H1 (cell line): ENCODE data around the gene RERE. TPM values are rescaled to one million over a fixed set of nuclear protein-coding genes. Genes with fewer than 3 reads are reported as not detected.

Source experiments
- CTCF ChIA-PET: fragments of 300-600 bp; sonication (Branson Sonifier 250); formaldehyde crosslinking; loops from one replicate; lab custom pipeline; 2021; ENCODE audit not compliant: partially characterized antibody; lab: Charles Lee
- POLR2A ChIA-PET: fragments of 300-600 bp; sonication (Branson Sonifier 250); formaldehyde crosslinking; loops from one replicate; lab custom pipeline; 2021; ENCODE audit warnings: inconsistent platforms; ENCODE audit not compliant: partially characterized antibody; lab: Charles Lee
- DNase-seq, 2 experiments: peaks; one replicate each; pipeline versions ENCODE4 v3.0.0 to v3.0.0-alpha.2; 2010 to 2022; ENCODE audit warnings: low spot score in 2 of 2, low read depth in 1 of 2, mixed read lengths in 1 of 2
- FAIRE-seq: peaks from 2 replicates; lab custom pipeline; 2011; peaks lifted over from hg19 to GRCh38; lab: Jason Lieb, UNC
- H2AFZ ChIP-seq: 2 replicates; pipeline ENCODE4 v1.8.1; 2012; ENCODE audit warnings: low read length, inconsistent platforms
- H2AK5ac ChIP-seq: 2 replicates; pipeline ENCODE4 v1.6.1; 2013; ENCODE audit warnings: low read depth, low read length
- H2BK120ac ChIP-seq: replicated peaks from 2 replicates; pipeline ENCODE3; 2013; ENCODE audit warnings: low read depth, low read length, inconsistent platforms
- H2BK12ac ChIP-seq: 2 replicates; pipeline ENCODE4 v1.6.1; 2013; ENCODE audit warnings: low read depth, low read length
- H2BK15ac ChIP-seq: 2 replicates; pipeline ENCODE4 v1.6.1; 2013; ENCODE audit warnings: low read length
- H2BK20ac ChIP-seq: 2 replicates; pipeline ENCODE4 v1.6.1; 2013; ENCODE audit warnings: low read length
- H2BK5ac ChIP-seq: 2 replicates; pipeline ENCODE4 v1.6.1; 2013; ENCODE audit warnings: low read depth, low read length
- H3K14ac ChIP-seq: 2 replicates; pipeline ENCODE4 v1.6.1; 2013; ENCODE audit warnings: inconsistent platforms; ENCODE audit not compliant: insufficient read length
- H3K18ac ChIP-seq: 2 replicates; pipeline ENCODE4 v1.6.1; 2013; ENCODE audit warnings: low read length; ENCODE audit errors: extremely low read depth
- H3K23ac ChIP-seq: 2 replicates; pipeline ENCODE4 v1.6.1; 2013; ENCODE audit warnings: inconsistent platforms; ENCODE audit not compliant: insufficient read length
- H3K23me2 ChIP-seq: 2 replicates; pipeline ENCODE4 v1.6.1; 2013; ENCODE audit warnings: low read depth, low read length
- H3K27ac ChIP-seq: 2 replicates; pipeline ENCODE4 v1.6.1; 2011; ENCODE audit warnings: low read depth, low read length, inconsistent platforms
- H3K27me3 ChIP-seq, 4 experiments: replicated peaks in 1 of 4; 1 replicate in 1 of 4; 2 replicates in 3 of 4; pipeline versions ENCODE4 v1.6.1 to v1.8.1; 2011 to 2013; ENCODE audit warnings: low read length in 3 of 4, mild to moderate bottlenecking in 3 of 4, inconsistent platforms in 2 of 4, mixed read lengths in 2 of 4, moderate library complexity in 1 of 4; ENCODE audit not compliant: control insufficient read depth in 3 of 4, insufficient read depth in 3 of 4; ENCODE audit errors: extremely low read depth in 1 of 4
- H3K36me3 ChIP-seq, 4 experiments: 2 replicates each; pipeline versions ENCODE4 v1.6.1 to v1.8.1; 2011 to 2013; ENCODE audit warnings: mild to moderate bottlenecking in 4 of 4, low read length in 3 of 4, moderate library complexity in 2 of 4, control low read depth in 1 of 4, inconsistent platforms in 1 of 4; ENCODE audit not compliant: insufficient read depth in 4 of 4, control insufficient read depth in 2 of 4
- H3K4ac ChIP-seq: replicated peaks from 2 replicates; pipeline ENCODE3; 2013; ENCODE audit warnings: low read length, low read depth, mixed read lengths, inconsistent platforms; ENCODE audit not compliant: insufficient read length
- H3K4me1 ChIP-seq, 4 experiments: replicated peaks in 1 of 4; 1 replicate in 1 of 4; 2 replicates in 3 of 4; pipeline versions ENCODE4 v1.6.1 to v1.8.1; 2011 to 2013; ENCODE audit warnings: low read length in 3 of 4, inconsistent platforms in 2 of 4, mixed read lengths in 1 of 4; ENCODE audit not compliant: insufficient read depth in 4 of 4, control insufficient read depth in 3 of 4
- H3K4me2 ChIP-seq, 2 experiments: 2 replicates each; pipeline versions ENCODE4 v1.6.1 to v1.8.1; 2011 to 2013; ENCODE audit warnings: low read depth in 2 of 2, low read length in 2 of 2, control low read depth in 1 of 2, inconsistent platforms in 1 of 2, mild to moderate bottlenecking in 1 of 2; ENCODE audit not compliant: insufficient read depth in 1 of 2
- H3K4me3 ChIP-seq, 4 experiments: fragments of 200-600, 300-600 bp in 1 of 4; sonication (generic), shearing (Covaris generic), sonication (Bioruptor Twin) in 1 of 4; 2 replicates each; pipeline versions ENCODE4 v1.5.1 to v1.8.1; 2011 to 2016; ENCODE audit warnings: low read length in 4 of 4, low read depth in 3 of 4, control low read depth in 2 of 4, inconsistent platforms in 2 of 4, mild to moderate bottlenecking in 2 of 4, mixed read lengths in 1 of 4, moderate library complexity in 1 of 4; ENCODE audit not compliant: insufficient read depth in 2 of 4; ENCODE audit errors: extremely low read depth in 1 of 4
- H3K56ac ChIP-seq: replicated peaks from 2 replicates; pipeline ENCODE3; 2013; ENCODE audit warnings: low read depth, mild to moderate bottlenecking, mixed read lengths, low read length, inconsistent platforms; ENCODE audit not compliant: insufficient read length
- H3K79me1 ChIP-seq: 2 replicates; pipeline ENCODE4 v1.6.1; 2013; ENCODE audit warnings: low read depth, low read length, control low read depth
- H3K79me2 ChIP-seq, 2 experiments: 2 replicates each; pipeline versions ENCODE4 v1.6.1 to v1.8.1; 2012 to 2013; ENCODE audit warnings: low read length in 2 of 2, mild to moderate bottlenecking in 2 of 2, inconsistent platforms in 1 of 2; ENCODE audit not compliant: insufficient read depth in 2 of 2, control insufficient read depth in 1 of 2
- H3K9ac ChIP-seq, 4 experiments: replicated peaks in 1 of 4; 1 replicate in 1 of 4; 2 replicates in 3 of 4; pipeline versions ENCODE4 v1.6.1 to v1.8.1; 2011 to 2013; ENCODE audit warnings: low read depth in 3 of 4, low read length in 3 of 4, control low read depth in 2 of 4, mild to moderate bottlenecking in 2 of 4, moderate library complexity in 2 of 4, inconsistent platforms in 1 of 4; ENCODE audit errors: extremely low read depth in 1 of 4
- H3K9me3 ChIP-seq, 2 experiments: 2 replicates each; pipeline versions ENCODE4 v1.6.1 to v1.8.1; 2012 to 2013; ENCODE audit warnings: mild to moderate bottlenecking in 2 of 2, moderate library complexity in 2 of 2, control low read depth in 1 of 2, inconsistent platforms in 1 of 2, low read depth in 1 of 2, low read length in 1 of 2, mixed read lengths in 1 of 2; ENCODE audit not compliant: insufficient read depth in 2 of 2
- H4K20me1 ChIP-seq, 2 experiments: replicated peaks in 1 of 2; 2 replicates each; pipeline versions ENCODE3 to v1.8.1; 2011 to 2013; ENCODE audit warnings: inconsistent platforms in 2 of 2, low read length in 2 of 2, mild to moderate bottlenecking in 1 of 2; ENCODE audit not compliant: insufficient read depth in 2 of 2, control insufficient read depth in 1 of 2
- H4K5ac ChIP-seq: 2 replicates; pipeline ENCODE4 v1.6.1; 2013; ENCODE audit warnings: low read length, low read depth, mixed read lengths, inconsistent platforms; ENCODE audit not compliant: insufficient read length
- H4K8ac ChIP-seq: 2 replicates; pipeline ENCODE4 v1.8.0; 2013; ENCODE audit warnings: mild to moderate bottlenecking, moderate library complexity, low read length, inconsistent platforms; ENCODE audit not compliant: insufficient read depth; ENCODE audit errors: extremely low read depth
- H4K91ac ChIP-seq: replicated peaks from 2 replicates; pipeline ENCODE3; 2013; ENCODE audit warnings: low read length, mixed read lengths, inconsistent platforms; ENCODE audit not compliant: insufficient read length
- BACH1 ChIP-seq: IDR thresholded peaks from 2 replicates; pipeline ENCODE4 v1.6.1; 2012; ENCODE audit warnings: low read length, improper control_type of control experiment
- EGR1 ChIP-seq: IDR thresholded peaks from 2 replicates; pipeline ENCODE4 v1.6.1; 2011; ENCODE audit warnings: low read depth, low read length, borderline replicate concordance
- FOSL1 ChIP-seq: IDR thresholded peaks from 2 replicates; pipeline ENCODE4 v1.6.1; 2011; ENCODE audit warnings: mild to moderate bottlenecking, low read depth, low read length, moderate library complexity; ENCODE audit not compliant: insufficient read depth
- HDAC2 ChIP-seq, 2 experiments: fragments of 300-600 bp in 1 of 2; sonication (generic) in 1 of 2; IDR thresholded peaks; 2 replicates each; pipeline ENCODE4 v1.6.1; 2011 to 2012; ENCODE audit warnings: low read depth in 2 of 2, low read length in 2 of 2, mild to moderate bottlenecking in 2 of 2, moderate library complexity in 2 of 2, borderline replicate concordance in 1 of 2, inconsistent platforms in 1 of 2
- RAD21 ChIP-seq, 2 experiments: IDR thresholded peaks in 1 of 2; conservative IDR thresholded peaks in 1 of 2; 2 replicates each; pipeline ENCODE4 v1.6.1; 2011; ENCODE audit warnings: low read depth in 2 of 2, low read length in 2 of 2, improper control_type of control experiment in 1 of 2, inconsistent platforms in 1 of 2, mild to moderate bottlenecking in 1 of 2, moderate library complexity in 1 of 2
- SRF ChIP-seq: IDR thresholded peaks from 2 replicates; pipeline ENCODE4 v1.6.1; 2011; ENCODE audit warnings: mild to moderate bottlenecking, low read depth, low read length, moderate library complexity
- TAF1 ChIP-seq: IDR thresholded peaks from 2 replicates; pipeline ENCODE4 v1.6.1; 2011; ENCODE audit warnings: mild to moderate bottlenecking, low read depth, low read length
- WGBS, 2 experiments: shearing (Covaris generic) in 1 of 2; methylation state at CpG; one replicate each; pipeline versions ENCODE4 v1.1.6 to v1.1.7; 2013 to 2015; ENCODE audit warnings: low lambda C conversion rate in 2 of 2, mixed read lengths in 2 of 2, inconsistent platforms in 1 of 2, low coverage in 1 of 2, missing lambda C conversion rate in 1 of 2; ENCODE audit not compliant: insufficient replicate concordance in 2 of 2, insufficient coverage in 1 of 2, insufficient read length in 1 of 2; ENCODE audit errors: extremely low coverage in 1 of 2, missing lambda C conversion rate in 1 of 2; 5-methylcytosine and 5-hydroxymethylcytosine counted together
- polyA plus RNA-seq, 7 experiments: library from polyadenylated mRNA; depleted of rRNA in 3 of 7; stranded (reverse) in 5 of 7; unstranded in 2 of 7; fragments of >200 nt in 5 of 7; fragments of 200-250 nt in 2 of 7; gene quantifications; 1 replicate in 5 of 7; 2 replicates in 1 of 7; 4 replicates in 1 of 7; pipeline versions ENCODE4 v1.2.1 to v1.2.3, GENCODE V29; 2011 to 2013; ENCODE audit warnings: missing spikeins in 2 of 7, mixed read lengths in 2 of 7
- total RNA-seq: library from RNA; stranded (reverse); fragmentation: NEBNext Ultra II Directional; extraction: Animal tissue kit (Norgen Biotek cat#: 25700); gene quantifications from 2 replicates; pipeline ENCODE4 v1.2.1, GENCODE V29; 2021

RERE gene
- total and polyA plus RNA-seq, 2 of the 8 experiments (the other 6 are each of a cell fraction or from before 2014, with no cell fraction given): 15.3 to 142 TPM

DNA sequence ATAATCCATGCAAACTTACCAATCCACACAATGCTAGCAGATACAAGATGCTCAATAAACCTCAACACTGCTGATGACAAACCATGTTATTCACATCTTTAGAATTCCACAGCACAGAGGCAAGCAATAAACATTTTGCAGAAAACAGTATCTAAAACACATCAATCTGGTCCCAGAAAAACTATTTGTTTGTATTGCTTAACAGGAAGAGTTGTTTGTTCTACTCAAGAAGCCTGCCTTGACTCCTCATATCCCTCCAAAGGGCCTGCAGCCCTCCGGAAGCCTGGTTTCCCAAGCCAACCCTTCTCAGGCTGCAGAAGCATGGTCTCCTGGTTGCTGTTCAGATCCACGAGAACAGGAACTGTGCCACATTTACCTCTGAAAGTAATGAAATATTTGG lies 139.7 kb downstream of the RERE start:
- no peak overlapping the region for H2BK12ac ChIP-seq
- no peak overlapping the region for H3K4me2 ChIP-seq
- no peak overlapping the region for H3K23ac ChIP-seq
- no peak overlapping the region for H3K4me3 ChIP-seq
- H3K36me3 ChIP-seq: no peaks in the 10 kb centered on the region
- no peak overlapping the region for H2BK20ac ChIP-seq
- no peak overlapping the region for H3K27ac ChIP-seq
- H3K9ac ChIP-seq: no peak overlapping the region
- H4K91ac ChIP-seq: no peak overlapping the region
- peaks cover 39 to 45% of the 10 kb centered on the region in 2 experiments for H4K20me1 ChIP-seq
- CTCF ChIA-PET: no interaction called here
- H3K9me3 ChIP-seq: no peaks in the 10 kb centered on the region
- no peak overlapping the region for H2BK5ac ChIP-seq
- TF ChIP-seq TAF1 (no peak), FOSL1 (no peak), RAD21 (IDR thresholded peaks at IDR 0.05 in 1 of 2, conservative IDR thresholded peaks at IDR 0.05 in 1 of 2; ENCODE audit: low read depth in 2 of 2, low read length in 2 of 2) (no peak), EGR1 (no peak), SRF (no peak), HDAC2 (IDR thresholded peaks at IDR 0.05; ENCODE audit: borderline replicate concordance in 1 of 2, low read depth in 2 of 2, low read length in 2 of 2) (no peak), BACH1 (no peak)
- POLR2A ChIA-PET: interaction anchor here (1.0 kb wide), 1 partner anchor 15 kb away, joined by 4 read pairs; no protein-coding TSS in a partner anchor
- H3K18ac ChIP-seq: no peak overlapping the region
- WGBS, 2 experiments: 95% methylated on average over 2 of the region's 2 CpGs; no CpG with 5 or more reads in 1 of the 2 experiments
- FAIRE-seq: no peak
- no peak for DNase-seq
- H2AFZ ChIP-seq: no peak overlapping the region
- no peak overlapping the region for H4K5ac ChIP-seq
- H2AK5ac ChIP-seq: no peak overlapping the region
- H4K8ac ChIP-seq: no peak overlapping the region; the same call in 1 of the 2 replicates
- H3K79me1 ChIP-seq: peaks cover 4% of the 10 kb centered on the region
- H3K23me2 ChIP-seq: no peaks in the 10 kb centered on the region
- peaks cover 0 to 10% (median 5%) of the 10 kb centered on the region in 4 experiments; a peak in 3 of 7 replicates for H3K4me1 ChIP-seq
- H3K79me2 ChIP-seq: peaks cover 43 to 98% of the 10 kb centered on the region in 2 experiments
- no peak overlapping the region for H2BK120ac ChIP-seq
- H3K56ac ChIP-seq: no peak overlapping the region
- no peak overlapping the region for H2BK15ac ChIP-seq
- H3K14ac ChIP-seq: no peak overlapping the region
- H3K4ac ChIP-seq: no peak overlapping the region
- no peaks in the 10 kb centered on the region for H3K27me3 ChIP-seq
